Epithelial cell of proximal tubule (primary cell): ENCODE results near the gene GOLT1B. TPM values are rescaled to one million over a fixed set of nuclear protein-coding genes. Genes with fewer than 3 reads are reported as not detected.

Source experiments
- DNase-seq: peaks from one replicate; pipeline ENCODE4 v3.0.0-alpha.2; 2011; ENCODE audit warnings: low read depth
- H3K4me3 ChIP-seq: 2 replicates; pipeline ENCODE4 v1.5.1; 2011; ENCODE audit warnings: low read depth, mild to moderate bottlenecking, low read length
- CTCF ChIP-seq: conservative IDR thresholded peaks from 2 replicates; pipeline ENCODE4 v1.5.1; 2012; ENCODE audit warnings: low read depth, mild to moderate bottlenecking, low read length
- total RNA-seq: library from RNA; depleted of rRNA; stranded (reverse); fragments of >200 nt; gene quantifications from 2 replicates; pipeline ENCODE4 v1.2.3, GENCODE V29; 2015

The GOLT1B gene
- total RNA-seq, 1 donor from 2014 or later: 40.0 TPM

- no peak for DNase-seq
- no peak for TF ChIP-seq CTCF
- H3K4me3 ChIP-seq: no peak overlapping the region
Observed at GRCh38 chr12:21538061-21538653, 36.6 kb downstream of the GOLT1B start.

- H3K4me3 ChIP-seq: no peak overlapping the region
- TF ChIP-seq CTCF: no peak
- no peak for DNase-seq
Observed at GRCh38 chr12:21539797-21540196, 38.2 kb downstream of the GOLT1B start.

- no peak for TF ChIP-seq CTCF
- no peak overlapping the region for H3K4me3 ChIP-seq
- no peak for DNase-seq
Observed at GRCh38 chr12:21541773-21542172, 40.2 kb downstream of the GOLT1B start.

GRCh38 chr12:21542403-21542802 is 40.8 kb downstream of the GOLT1B start:
- DNase-seq: no peak
- H3K4me3 ChIP-seq: no peak overlapping the region
- no peak for TF ChIP-seq CTCF

GRCh38 chr12:21543151-21543550 is 41.6 kb downstream of the GOLT1B start:
- H3K4me3 ChIP-seq: no peak overlapping the region
- no peak for TF ChIP-seq CTCF
- DNase-seq: no peak

- no peak for TF ChIP-seq CTCF
- no peak overlapping the region for H3K4me3 ChIP-seq
- no peak for DNase-seq
Observed at GRCh38 chr12:21545557-21545956, 44.0 kb downstream of the GOLT1B start.

GRCh38 chr12:21546716-21547115 is 45.1 kb downstream of the GOLT1B start:
- no peak overlapping the region for H3K4me3 ChIP-seq
- DNase-seq: no peak
- no peak for TF ChIP-seq CTCF
